Adrenal gland (tissue), 5 donors: ENCODE measurements around the gene PRKCE.

Experiments
- CTCF ChIP-seq, 6 experiments: fragments of 450-650 bp in 4 of 6; fragments of 200-600 bp in 2 of 6; sonication (generic) in 1 of 6; IDR thresholded peaks; 1 replicate in 5 of 6; 2 replicates in 1 of 6; pipeline versions ENCODE4 v1.5.1 to v1.8.0; 2016 to 2021; ENCODE audit warnings: antibody characterized with exemption in 6 of 6, mild to moderate bottlenecking in 2 of 6, moderate library complexity in 1 of 6
- POLR2A ChIP-seq, 2 donors: fragments of 450-650 bp; IDR thresholded peaks; one replicate each; pipeline ENCODE4 v1.6.1; 2017; ENCODE audit warnings: antibody characterized with exemption in 2 of 2, mild to moderate bottlenecking in 2 of 2, moderate library complexity in 1 of 2
- donor health status: DM: no; HTN: no; CAD: no.

GRCh38 chr2:46162329-46163097, 511.0 kb downstream of the PRKCE start:
- no peak for TF ChIP-seq CTCF (IDR thresholded peaks at IDR 0.05)
- TF ChIP-seq POLR2A (IDR thresholded peaks at IDR 0.05): no peak
